A549 (cell line): Measurements from ENCODE around the gene KLRC4.

Experiments
- ATOH8 ChIP-seq: fragments of 250-450 bp; sonication (Bioruptor Pico); IDR thresholded peaks from 2 replicates; pipeline ENCODE4 v1.5.0; 2020; ENCODE audit warnings: low read depth, mild to moderate bottlenecking, moderate library complexity
- BCL3 ChIP-seq: fragments of >200 bp; sonication (Bioruptor Twin); formaldehyde crosslinking; IDR thresholded peaks from 3 replicates; pipeline ENCODE4 v1.6.1; 2016
- CTCF ChIP-seq: fragments of >200 bp; sonication (Bioruptor Twin); formaldehyde crosslinking; IDR thresholded peaks from 3 replicates; pipeline ENCODE4 v1.5.1; 2016
- EHMT2 ChIP-seq: fragments of 200-600 bp; sonication (generic); IDR thresholded peaks from 2 replicates; pipeline ENCODE4 v1.6.1; 2016; ENCODE audit warnings: antibody characterized with exemption, low read depth, mild to moderate bottlenecking, moderate library complexity
- EP300 ChIP-seq, 2 experiments: fragments of >200 bp; sonication (Bioruptor Twin); formaldehyde crosslinking; IDR thresholded peaks; 2 replicates in 1 of 2; 3 replicates in 1 of 2; pipeline ENCODE4 v1.6.1; 2016 to 2017
- JUNB ChIP-seq: fragments of >200 bp; sonication (Bioruptor Twin); formaldehyde crosslinking; IDR thresholded peaks from 2 replicates; pipeline ENCODE4 v1.6.1; 2016
- KDM1A ChIP-seq: fragments of 200-600 bp; sonication (generic); IDR thresholded peaks from 2 replicates; pipeline ENCODE4 v1.6.1; 2016; ENCODE audit warnings: low read depth, mild to moderate bottlenecking
- MAZ ChIP-seq: fragments of 150-350 bp; IDR thresholded peaks from 2 replicates; pipeline ENCODE4 v1.6.1; 2014; ENCODE audit warnings: antibody characterized with exemption, low read depth, low read length, borderline replicate concordance
- POLR2A ChIP-seq: IDR thresholded peaks from 2 replicates; pipeline ENCODE4 v1.6.1; 2012; ENCODE audit warnings: mild to moderate bottlenecking, low read length
- RARB ChIP-seq: fragments of 250-450 bp; sonication (Bioruptor Pico); IDR thresholded peaks from 2 replicates; pipeline ENCODE4 v1.8.0; 2021; ENCODE audit warnings: mild to moderate bottlenecking, moderate library complexity
- RCOR1 ChIP-seq: fragments of 150-350 bp; IDR thresholded peaks from 2 replicates; pipeline ENCODE4 v1.6.1; 2014; ENCODE audit warnings: antibody characterized with exemption, low read length, low read depth
- RFX5 ChIP-seq: fragments of 450-650 bp; IDR thresholded peaks from 2 replicates; pipeline ENCODE4 v1.7.1; 2014; ENCODE audit warnings: antibody characterized with exemption, mild to moderate bottlenecking, moderate library complexity
- USF2 ChIP-seq: fragments of 450-650 bp; IDR thresholded peaks from 2 replicates; pipeline ENCODE4 v1.6.1; 2014; ENCODE audit warnings: antibody characterized with exemption

GRCh38 chr12:10392394-10392930 lies 17.1 kb downstream of the KLRC4 start:
- no peak for TF ChIP-seq CTCF
- TF ChIP-seq JUNB: no peak
- TF ChIP-seq POLR2A: no peak
- 0 out of 5 replicates have a peak, but pooled peaks of 1 of the 2 experiments have one; percentile 20 for TF ChIP-seq EP300 (IDR thresholded peaks at IDR 0.05)
- TF ChIP-seq BCL3: no peak
- TF ChIP-seq RARB (CRISPR knock-in tag): no peak
- no peak for TF ChIP-seq RFX5
- TF ChIP-seq RCOR1: no peak
- TF ChIP-seq MAZ: no peak
- no peak for TF ChIP-seq KDM1A
- TF ChIP-seq USF2: no peak
- TF ChIP-seq ATOH8 (CRISPR knock-in tag): no peak
- TF ChIP-seq EHMT2: no peak
